GM12873 (cell line): ENCODE data around the gene LUM.

Experiments
- CTCF ChIP-seq: IDR thresholded peaks from 2 replicates; pipeline ENCODE4 v1.5.1; 2012; ENCODE audit warnings: low read depth, mild to moderate bottlenecking, moderate library complexity, low read length, control low read depth; ENCODE audit not compliant: insufficient read depth; ENCODE audit errors: missing control alignments

The LUM gene

GRCh38 chr12:91126516-91126915, 15.2 kb upstream of the LUM start:
- no peak for TF ChIP-seq CTCF

DNA sequence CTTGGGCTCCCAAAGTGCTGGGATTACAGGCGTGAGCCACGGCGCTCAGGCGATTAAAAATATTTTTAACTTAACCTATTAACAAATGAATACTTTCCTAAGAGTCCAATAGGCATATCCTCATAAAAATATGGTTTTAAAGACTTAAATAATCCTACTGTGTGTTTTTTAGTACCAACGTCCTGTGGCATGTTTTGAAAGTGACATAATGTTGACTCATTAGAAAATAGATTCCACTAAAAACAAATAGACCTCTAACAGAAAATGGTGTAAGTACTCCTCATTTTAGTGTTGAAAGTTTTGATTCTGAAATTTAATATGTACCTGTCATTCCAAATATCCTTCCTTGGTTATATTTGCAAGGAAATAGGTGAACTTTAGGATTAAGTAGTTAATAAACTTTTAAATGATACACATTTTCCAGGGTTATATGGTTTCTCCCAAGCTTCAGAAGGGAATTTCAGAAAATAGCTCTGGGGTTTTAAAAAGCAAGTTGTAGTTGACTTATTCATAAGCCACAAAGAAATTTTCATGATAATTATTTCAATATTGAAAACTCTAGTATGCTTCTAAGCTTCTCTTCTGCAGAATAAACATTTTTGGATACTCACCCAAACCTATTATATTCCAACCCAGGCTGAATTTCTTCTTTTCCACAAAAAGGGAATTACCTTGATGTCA, 12.1 kb upstream of the LUM start:
- no peak for TF ChIP-seq CTCF

DNA sequence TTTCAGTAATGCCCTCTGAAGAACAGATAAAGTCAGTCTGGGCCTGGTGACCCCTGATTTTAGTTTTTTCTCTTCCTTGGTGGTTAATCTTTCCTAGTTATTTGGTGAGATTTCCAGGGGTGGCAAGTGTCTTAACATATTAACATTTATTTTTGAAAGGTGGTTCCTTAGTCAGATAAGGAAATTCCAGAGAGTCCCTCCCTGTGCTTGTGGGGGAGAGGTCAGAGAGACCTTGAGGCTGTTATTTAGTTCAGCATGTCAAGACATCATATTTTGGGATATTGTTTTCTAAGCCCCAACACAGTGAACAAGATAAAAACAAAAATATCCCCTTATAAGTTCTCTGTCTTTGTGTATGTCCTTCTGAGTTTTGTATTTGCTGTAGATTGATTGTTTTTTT, 9.5 kb upstream of the LUM start:
- no peak for TF ChIP-seq CTCF

DNA sequence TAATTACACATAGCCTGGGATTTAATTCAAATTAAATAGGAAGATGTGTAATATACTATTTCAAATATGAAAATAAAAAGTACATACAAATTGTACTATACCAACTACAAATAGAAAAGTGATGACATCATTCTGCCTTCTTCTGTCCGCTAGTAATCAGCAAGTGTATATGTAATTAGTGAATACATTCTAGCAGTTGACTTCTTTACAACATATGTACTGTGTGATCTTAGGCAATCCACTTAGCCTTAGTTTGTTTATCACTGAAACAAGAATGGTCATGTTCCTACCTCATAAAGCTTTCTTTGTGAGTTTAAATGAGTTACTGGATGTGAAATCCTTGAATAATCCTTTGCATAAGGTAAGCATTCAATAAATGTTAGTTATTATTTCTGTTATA, 7.8 kb upstream of the LUM start:
- no peak for TF ChIP-seq CTCF

GRCh38 chr12:91113621-91114020, 2.3 kb upstream of the LUM start:
- no peak for TF ChIP-seq CTCF

DNA sequence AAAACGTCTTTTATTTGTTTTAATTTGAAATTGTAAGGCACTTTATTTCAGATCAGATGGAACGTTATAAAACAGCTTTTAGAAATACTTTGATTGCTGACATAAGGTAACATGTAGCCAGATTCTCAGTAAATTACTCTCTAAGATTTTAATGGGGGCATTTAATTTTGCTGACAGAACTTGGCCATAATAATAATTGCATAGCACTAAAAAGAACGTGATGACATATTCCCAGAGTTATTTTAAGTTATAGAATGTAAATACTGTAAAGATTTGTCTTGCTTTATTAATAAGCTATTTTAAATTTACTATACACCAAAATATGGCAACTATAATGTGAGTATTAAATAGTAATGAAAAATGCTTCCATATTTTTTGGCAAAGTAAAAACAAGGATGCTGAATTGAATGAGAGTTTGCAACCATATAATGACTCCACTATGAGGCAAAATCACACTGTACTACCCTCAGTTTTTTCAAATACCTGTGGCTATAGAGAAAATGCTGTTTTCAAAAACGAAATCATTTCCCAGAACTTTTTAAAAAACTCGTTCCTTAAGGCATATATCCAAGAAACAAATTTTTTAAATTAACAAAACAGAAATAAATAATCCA, 876 bp downstream of the LUM start:
- no peak for TF ChIP-seq CTCF

DNA sequence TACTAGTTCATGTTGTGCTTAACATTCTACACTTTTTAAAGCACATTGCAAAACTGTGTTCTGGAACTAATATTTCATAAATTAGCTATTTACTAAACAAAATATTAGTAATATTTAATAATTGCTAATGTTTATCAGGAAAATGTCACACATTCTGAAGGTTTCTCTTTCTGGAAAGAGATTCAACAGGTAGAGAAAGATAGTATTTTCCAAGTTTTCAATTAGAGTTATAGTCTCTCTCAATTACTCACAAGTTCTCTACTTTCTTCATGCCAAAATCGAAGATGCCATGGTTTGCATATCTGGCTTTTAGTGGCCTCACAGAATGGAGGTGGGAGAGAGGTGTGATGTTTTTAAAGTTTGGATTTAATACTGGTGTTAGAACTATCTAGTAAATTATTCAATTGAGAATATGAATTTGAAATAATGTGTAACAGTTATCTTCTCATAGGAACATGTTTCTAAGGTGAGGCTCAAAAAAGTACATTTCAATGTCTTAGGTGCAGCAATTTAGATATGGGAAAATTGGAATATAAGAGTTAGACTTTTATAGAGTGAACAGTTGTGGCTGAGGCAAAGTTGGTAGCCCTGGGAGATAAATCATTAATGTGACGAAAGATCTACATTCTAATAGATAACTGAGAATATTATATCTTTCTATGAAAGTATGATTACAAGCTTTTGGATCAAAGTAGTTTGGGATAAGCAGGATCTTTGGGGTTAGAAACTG, 1.5 kb downstream of the LUM start:
- no peak for TF ChIP-seq CTCF
